Measurements from ENCODE around the gene MIA2. TPM values are rescaled to one million over a fixed set of nuclear protein-coding genes. Genes with fewer than 3 reads are reported as not detected.
"Not testable (repeated sequence)": the region's sequence is repeated elsewhere in the genome, so short reads cannot be mapped to it uniquely, and the experiment has no call there.

The MIA2 gene
- total RNA-seq, 3 donors from 2014 or later, result 19.5 to 37.0 (median 23.3) TPM

GRCh38 chr14:39217214-39217879 lies 16.4 kb upstream of the MIA2 start:
- Histone ChIP-seq H3K36me3 (no peaks in the 10 kb centered on the region), H3K9me3 (no peaks in the 10 kb centered on the region), H3K27me3 (no peaks in the 10 kb centered on the region), H3K4me3 (no peak overlapping the region), H3K4me1 (no peaks in the 10 kb centered on the region), H3K27ac (no peak overlapping the region)
- no peak for DNase-seq (ENCODE audit: low spot score in 2 of 2)
- intact Hi-C loops (cut with DNase I; ENCODE audit: low total_unique reads), result no loop called here
- no peak for TF ChIP-seq CTCF (IDR thresholded peaks at IDR 0.05)
- TF ChIP-seq POLR2AphosphoS5 (IDR thresholded peaks at IDR 0.05), result no peak
- TF ChIP-seq POLR2A (IDR thresholded peaks at IDR 0.05), result no peak

GRCh38 chr14:39218171-39218769 lies 15.4 kb upstream of the MIA2 start:
- Histone ChIP-seq H3K4me1 (no peaks in the 10 kb centered on the region), H3K4me3 (no peak overlapping the region), H3K27ac (no peak overlapping the region), H3K27me3 (no peaks in the 10 kb centered on the region), H3K9me3 (no peaks in the 10 kb centered on the region), H3K36me3 (no peaks in the 10 kb centered on the region)
- no peak for DNase-seq (ENCODE audit: low spot score in 2 of 2)
- intact Hi-C loops (cut with DNase I; ENCODE audit: low total_unique reads), result no loop called here
- no peak for TF ChIP-seq CTCF (IDR thresholded peaks at IDR 0.05)
- TF ChIP-seq POLR2A (IDR thresholded peaks at IDR 0.05), result no peak
- no peak for TF ChIP-seq POLR2AphosphoS5 (IDR thresholded peaks at IDR 0.05)

GRCh38 chr14:39219075-39219499 lies 14.6 kb upstream of the MIA2 start:
- peak in 1 of 2 donors; percentile 23 for DNase-seq (ENCODE audit: low spot score in 2 of 2)
- no peak overlapping the region for H3K27ac ChIP-seq
- no peaks in the 10 kb centered on the region for H3K36me3 ChIP-seq
- intact Hi-C loops (cut with DNase I; ENCODE audit: low total_unique reads), result no loop called here
- H3K9me3 ChIP-seq, result no peaks in the 10 kb centered on the region
- TF ChIP-seq POLR2A (IDR thresholded peaks at IDR 0.05) (no peak), POLR2AphosphoS5 (IDR thresholded peaks at IDR 0.05) (no peak), CTCF (IDR thresholded peaks at IDR 0.05) (no peak)
- H3K4me3 ChIP-seq, result no peak overlapping the region
- no peaks in the 10 kb centered on the region for H3K27me3 ChIP-seq
- H3K4me1 ChIP-seq, result no peaks in the 10 kb centered on the region

GRCh38 chr14:39220473-39220872 lies 13.2 kb upstream of the MIA2 start:
- H3K27me3 ChIP-seq; DNase-seq (ENCODE audit: low spot score in 2 of 2); H3K9me3 ChIP-seq; H3K4me3 ChIP-seq; H3K36me3 ChIP-seq; H3K4me1 ChIP-seq; H3K27ac ChIP-seq; intact Hi-C loops (cut with DNase I; ENCODE audit: low total_unique reads): not testable (repeated sequence)

- no peak for TF ChIP-seq POLR2A (IDR thresholded peaks at IDR 0.05)
- no peak for TF ChIP-seq CTCF (IDR thresholded peaks at IDR 0.05)
- TF ChIP-seq POLR2AphosphoS5 (IDR thresholded peaks at IDR 0.05), result no peak
- intact Hi-C loops (cut with DNase I; ENCODE audit: low total_unique reads), result no loop called here
- DNase-seq (ENCODE audit: low spot score in 2 of 2), result no peak
These were observed 5.7 kb upstream of the MIA2 start for GRCh38 chr14:39228044-39228443.

More at GRCh38 chr14:39228044-39228443, 5.7 kb upstream of the MIA2 start:
- H3K4me1 ChIP-seq, result no peaks in the 10 kb centered on the region
- no peak overlapping the region for H3K4me3 ChIP-seq
- H3K27me3 ChIP-seq, result no peaks in the 10 kb centered on the region
- no peak overlapping the region for H3K27ac ChIP-seq
- no peaks in the 10 kb centered on the region for H3K9me3 ChIP-seq
- no peaks in the 10 kb centered on the region for H3K36me3 ChIP-seq
